ENCODE measurements around the gene TPST2.

The TPST2 gene

GRCh38 chr22:26610996-26611395, 21.1 kb upstream of the TPST2 start:
- DNase-seq (ENCODE audit: low read depth, low spot score): no peak

- peak; percentile 55 for DNase-seq (ENCODE audit: low read depth, low spot score)
These were observed 20.4 kb upstream of the TPST2 start for GRCh38 chr22:26610072-26610958.

- DNase-seq (ENCODE audit: low read depth, low spot score): no peak
These were observed 19.4 kb upstream of the TPST2 start for GRCh38 chr22:26609287-26609686.

- DNase-seq (ENCODE audit: low read depth, low spot score): no peak
These were observed 18.2 kb upstream of the TPST2 start for GRCh38 chr22:26608129-26608528.

GRCh38 chr22:26606611-26607010, 16.7 kb upstream of the TPST2 start:
- DNase-seq (ENCODE audit: low read depth, low spot score): no peak

- no peak for DNase-seq (ENCODE audit: low read depth, low spot score)
These were observed 14.4 kb upstream of the TPST2 start for GRCh38 chr22:26604368-26604767.

- DNase-seq (ENCODE audit: low read depth, low spot score): no peak
These were observed 12.2 kb upstream of the TPST2 start for GRCh38 chr22:26602127-26602526.

GRCh38 chr22:26601726-26602125, 11.8 kb upstream of the TPST2 start:
- DNase-seq (ENCODE audit: low read depth, low spot score): no peak

GRCh38 chr22:26599505-26599904, 9.6 kb upstream of the TPST2 start:
- DNase-seq (ENCODE audit: low read depth, low spot score): no peak

GRCh38 chr22:26597480-26597879, 7.5 kb upstream of the TPST2 start:
- DNase-seq (ENCODE audit: low read depth, low spot score): no peak

GRCh38 chr22:26597026-26597425, 7.1 kb upstream of the TPST2 start:
- DNase-seq (ENCODE audit: low read depth, low spot score): no peak

- no peak for DNase-seq (ENCODE audit: low read depth, low spot score)
These were observed 3.8 kb upstream of the TPST2 start for GRCh38 chr22:26593763-26594162.

- DNase-seq (ENCODE audit: low read depth, low spot score): no peak
These were observed 2.5 kb upstream of the TPST2 start for GRCh38 chr22:26592421-26592891.

GRCh38 chr22:26589367-26589844, 526 bp downstream of the TPST2 start:
- DNase-seq (ENCODE audit: low read depth, low spot score): no peak

GRCh38 chr22:26588729-26589366, 1.1 kb downstream of the TPST2 start:
- DNase-seq (ENCODE audit: low read depth, low spot score): no peak

- DNase-seq (ENCODE audit: low read depth, low spot score): no peak
These were observed 1.8 kb downstream of the TPST2 start for GRCh38 chr22:26587991-26588613.

GRCh38 chr22:26586556-26587325, 3.2 kb downstream of the TPST2 start:
- no peak for DNase-seq (ENCODE audit: low read depth, low spot score)

- no peak for DNase-seq (ENCODE audit: low read depth, low spot score)
These were observed 4.7 kb downstream of the TPST2 start for GRCh38 chr22:26585104-26585790.

- DNase-seq (ENCODE audit: low read depth, low spot score): no peak
These were observed 5.9 kb downstream of the TPST2 start for GRCh38 chr22:26584010-26584409.

GRCh38 chr22:26581633-26582168, 8.2 kb downstream of the TPST2 start:
- no peak for DNase-seq (ENCODE audit: low read depth, low spot score)

GRCh38 chr22:26581026-26581425, 8.9 kb downstream of the TPST2 start:
- no peak for DNase-seq (ENCODE audit: low read depth, low spot score)

Measured in brain pericyte (primary cell).